HL-60/S4 treated with phorbol 12-myristate 13-acetate at 8.2 ng/mL for 4 days and 3 days (cell line): ENCODE measurements around the gene RNASE3.
"Not testable (repeated sequence)": the region's sequence is repeated elsewhere in the genome, so short reads cannot be mapped to it uniquely, and the experiment has no call there.

Experiments
- in situ Hi-C: fragments of 300-500 bp; cut with MboI; formaldehyde crosslinking; loops from 2 replicates; pipeline ENCODE4 v1.15.0; 2022; ENCODE audit warnings: low sequenced_read_pairs

The RNASE3 gene

GRCh38 chr14:20891126-20891825 is at the start of gene RNASE3:
TSS of gene RNASE3 (plus strand) at chr14:20891385. CDS start at chr14:20891687, 302 bp downstream.
- in situ Hi-C loops, result not testable (repeated sequence)

- in situ Hi-C loops, result no loop called here
Measured at GRCh38 chr14:20846560-20846959, 44.6 kb upstream of the RNASE3 start.

- in situ Hi-C loops, result no loop called here
Measured at GRCh38 chr14:20848316-20848954, 42.8 kb upstream of the RNASE3 start.

GRCh38 chr14:20848955-20849570 is 42.1 kb upstream of the RNASE3 start:
- in situ Hi-C loops, result no loop called here

- in situ Hi-C loops, result loop anchor here (10.0 kb wide), 1 partner anchor 112 kb away; no protein-coding TSS in a partner anchor
Measured at GRCh38 chr14:20853042-20853441, 38.1 kb upstream of the RNASE3 start.

GRCh38 chr14:20855652-20856291 is 35.4 kb upstream of the RNASE3 start:
- in situ Hi-C loops, result loop anchor here (5.0 to 10.0 kb wide), 2 partner anchors 109 to 153 kb away; no protein-coding TSS in a partner anchor

- in situ Hi-C loops, result loop anchor here (5.0 to 10.0 kb wide), 2 partner anchors 108 to 155 kb away; no protein-coding TSS in a partner anchor
Measured at GRCh38 chr14:20857207-20857606, 34.0 kb upstream of the RNASE3 start.

GRCh38 chr14:20857630-20858261 is 33.4 kb upstream of the RNASE3 start:
- in situ Hi-C loops, result loop anchor here (5.0 to 10.0 kb wide), 2 partner anchors 107 to 155 kb away; no protein-coding TSS in a partner anchor

- in situ Hi-C loops, result no loop called here
Measured at GRCh38 chr14:20866194-20866593, 25.0 kb upstream of the RNASE3 start.

GRCh38 chr14:20866963-20867362 is 24.2 kb upstream of the RNASE3 start:
- in situ Hi-C loops, result no loop called here

- in situ Hi-C loops, result no loop called here
Measured at GRCh38 chr14:20873370-20874177, 17.6 kb upstream of the RNASE3 start.

GRCh38 chr14:20877016-20877415 is 14.2 kb upstream of the RNASE3 start:
- in situ Hi-C loops, result no loop called here

- in situ Hi-C loops, result no loop called here
Measured at GRCh38 chr14:20878695-20879094, 12.5 kb upstream of the RNASE3 start.

- in situ Hi-C loops, result not testable (repeated sequence)
Measured at GRCh38 chr14:20881229-20881628, 10.0 kb upstream of the RNASE3 start.

- in situ Hi-C loops, result not testable (repeated sequence)
Measured at GRCh38 chr14:20882787-20883186, 8.4 kb upstream of the RNASE3 start.

- in situ Hi-C loops, result not testable (repeated sequence)
Measured at GRCh38 chr14:20888411-20888810, 2.8 kb upstream of the RNASE3 start.

GRCh38 chr14:20895322-20895721 is 4.1 kb downstream of the RNASE3 start:
- in situ Hi-C loops, result not testable (repeated sequence)

- in situ Hi-C loops, result no loop called here
Measured at GRCh38 chr14:20904393-20905029, 13.3 kb downstream of the RNASE3 start.

- in situ Hi-C loops, result no loop called here
Measured at GRCh38 chr14:20905676-20906075, 14.5 kb downstream of the RNASE3 start.
